Measurements from ENCODE around the gene COPB2. TPM values are rescaled to one million over a fixed set of nuclear protein-coding genes. Genes with fewer than 3 reads are reported as not detected.

COPB2 gene
- total RNA-seq, 1 donor from 2014 or later = 103 TPM

DNA sequence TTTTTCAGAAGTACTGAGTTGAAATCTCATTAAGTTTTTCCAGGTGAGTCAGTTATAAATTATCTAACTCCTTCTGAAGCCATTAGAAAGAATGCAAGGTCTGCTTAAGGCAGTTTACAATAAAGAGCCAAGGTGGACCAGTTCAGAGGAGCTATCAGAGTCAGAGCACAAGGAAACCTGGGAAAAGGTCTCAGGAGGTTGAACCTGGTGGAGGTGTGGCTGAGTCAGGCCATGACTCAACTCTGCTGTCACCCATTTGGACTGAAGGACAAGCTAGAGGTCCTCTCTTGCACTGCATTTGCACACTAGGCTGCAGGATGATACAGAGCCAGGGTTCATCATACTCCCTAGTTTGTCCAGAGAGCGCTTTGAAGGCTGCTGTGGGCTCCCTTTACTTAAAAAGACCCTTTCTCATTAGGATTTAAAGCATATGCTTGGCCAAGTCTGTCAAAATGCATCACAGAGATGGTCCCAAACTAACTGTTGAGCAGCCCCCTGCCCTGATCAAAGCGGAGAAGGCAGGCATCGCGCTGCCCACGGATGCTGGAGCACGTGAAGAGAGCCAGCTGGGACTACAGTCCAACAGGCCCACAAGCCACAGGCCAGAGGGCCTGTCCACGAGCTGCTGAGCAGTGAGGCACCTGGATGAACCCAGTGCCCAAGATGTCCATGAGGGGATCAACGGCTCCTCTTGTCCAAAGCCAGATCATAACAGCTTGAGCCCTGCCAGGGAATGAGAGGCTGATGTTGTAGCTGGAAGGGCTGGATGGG lies 71.6 kb downstream of the COPB2 start:
- Mint-ChIP-seq H3K4me3 (no peak overlapping the region), H3K36me3 (ENCODE audit: low read depth) (no peaks in the 10 kb centered on the region), H3K4me1 (no peaks in the 10 kb centered on the region), H3K9me3 (no peaks in the 10 kb centered on the region), H3K27me3 (peaks cover 11% of the 10 kb centered on the region), H3K27ac (no peak overlapping the region)
- intact Hi-C loops (cut with micrococcal nuclease) = no loop called here
- no peak for DNase-seq

DNA sequence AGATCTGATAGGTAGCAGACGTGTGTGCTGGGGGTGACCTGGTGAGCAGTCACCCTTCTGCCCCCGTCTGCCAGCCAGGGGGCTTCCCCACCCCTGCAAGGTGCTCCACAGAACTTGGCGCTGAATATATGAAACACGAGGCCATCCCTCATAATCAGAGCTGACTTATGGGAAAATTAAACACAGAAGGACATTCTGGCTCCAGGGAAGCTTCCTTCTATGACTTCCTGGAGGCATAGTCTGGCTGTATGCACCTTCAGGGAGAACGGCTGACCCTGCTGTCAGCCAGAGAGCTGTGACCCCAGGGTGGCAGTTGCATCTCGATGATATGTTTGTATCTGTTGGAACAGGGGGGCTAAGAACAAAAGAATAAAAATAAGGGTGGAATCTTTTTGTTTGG lies 72.2 kb downstream of the COPB2 start:
- Mint-ChIP-seq H3K36me3 (ENCODE audit: low read depth) (no peaks in the 10 kb centered on the region), H3K27me3 (peaks cover 11% of the 10 kb centered on the region), H3K9me3 (no peaks in the 10 kb centered on the region), H3K27ac (no peak overlapping the region), H3K4me3 (no peak overlapping the region), H3K4me1 (no peaks in the 10 kb centered on the region)
- intact Hi-C loops (cut with micrococcal nuclease) = no loop called here
- no peak for DNase-seq

DNA sequence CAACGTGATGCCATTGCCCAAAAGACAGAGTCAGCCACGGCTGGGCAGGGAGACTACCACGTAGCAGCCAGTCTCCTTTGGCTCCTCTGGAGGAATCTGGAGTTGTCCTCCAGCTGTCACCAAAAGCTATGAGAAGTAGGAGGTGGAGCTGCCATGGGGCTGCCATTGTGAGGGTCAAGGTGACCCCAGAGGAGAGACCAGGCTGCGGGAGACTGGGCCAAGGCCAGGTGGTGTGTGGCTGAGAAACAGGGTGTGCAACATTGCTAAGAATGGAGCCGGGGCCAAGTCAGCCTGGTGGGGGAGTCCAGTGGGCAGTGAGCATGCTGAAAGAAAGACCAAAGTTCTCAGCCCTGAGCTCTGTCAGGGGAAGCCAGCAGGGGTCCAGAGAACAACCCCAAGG lies 75.5 kb downstream of the COPB2 start:
- intact Hi-C loops (cut with micrococcal nuclease) = no loop called here
- Mint-ChIP-seq H3K9me3 (no peaks in the 10 kb centered on the region), H3K4me1 (no peaks in the 10 kb centered on the region), H3K36me3 (ENCODE audit: low read depth) (no peaks in the 10 kb centered on the region), H3K4me3 (no peak overlapping the region), H3K27me3 (peaks cover 11% of the 10 kb centered on the region), H3K27ac (no peak overlapping the region)
- no peak for DNase-seq

DNA sequence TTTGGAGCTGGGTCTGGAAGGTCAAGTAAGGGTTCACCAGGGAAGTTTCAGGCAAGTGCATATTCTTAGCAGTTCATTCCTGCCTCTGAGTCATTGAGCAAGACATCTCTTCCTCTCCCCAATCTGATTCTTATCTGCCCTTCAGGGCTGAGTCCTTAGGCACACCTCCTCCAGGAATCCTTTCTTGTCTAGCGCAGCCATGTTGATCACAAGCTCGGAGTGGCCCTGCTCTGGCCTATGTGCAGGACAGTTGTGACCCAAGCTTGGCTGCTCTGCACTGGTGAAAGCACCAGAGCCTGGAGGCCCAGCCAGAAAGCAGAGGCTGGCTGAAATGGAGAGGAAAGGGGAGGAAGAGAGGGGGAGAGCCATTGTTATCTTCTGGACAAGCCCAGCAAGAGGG lies 76.5 kb downstream of the COPB2 start:
- Mint-ChIP-seq H3K9me3 (no peaks in the 10 kb centered on the region), H3K36me3 (ENCODE audit: low read depth) (no peaks in the 10 kb centered on the region), H3K27me3 (peaks cover 11% of the 10 kb centered on the region), H3K4me3 (no peak overlapping the region), H3K4me1 (no peaks in the 10 kb centered on the region), H3K27ac (no peak overlapping the region)
- DNase-seq = no peak
- intact Hi-C loops (cut with micrococcal nuclease) = no loop called here

DNA sequence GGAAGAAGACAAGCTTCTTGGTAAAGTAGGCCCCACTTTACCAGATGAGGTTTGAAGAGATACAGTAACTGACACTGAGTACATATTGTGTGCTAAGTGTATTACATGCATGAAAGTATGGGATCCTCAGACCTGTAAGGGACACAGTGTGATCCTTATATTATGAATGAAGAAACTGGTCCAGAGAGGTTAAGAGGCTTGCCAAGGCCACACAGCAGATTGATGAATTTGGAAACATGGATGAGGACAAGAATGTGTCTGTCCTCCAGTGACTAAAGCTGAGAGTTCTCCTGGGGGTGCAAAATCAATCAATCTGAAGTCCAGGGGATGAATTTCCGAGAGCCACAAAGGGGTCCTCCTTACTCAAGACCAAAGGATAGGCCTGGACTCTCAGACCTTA lies 77.0 kb downstream of the COPB2 start:
- Mint-ChIP-seq H3K4me1 (no peaks in the 10 kb centered on the region), H3K36me3 (ENCODE audit: low read depth) (no peaks in the 10 kb centered on the region), H3K4me3 (no peak overlapping the region), H3K9me3 (no peaks in the 10 kb centered on the region), H3K27me3 (peaks cover 10% of the 10 kb centered on the region), H3K27ac (no peak overlapping the region)
- intact Hi-C loops (cut with micrococcal nuclease) = no loop called here
- no peak for DNase-seq

DNA sequence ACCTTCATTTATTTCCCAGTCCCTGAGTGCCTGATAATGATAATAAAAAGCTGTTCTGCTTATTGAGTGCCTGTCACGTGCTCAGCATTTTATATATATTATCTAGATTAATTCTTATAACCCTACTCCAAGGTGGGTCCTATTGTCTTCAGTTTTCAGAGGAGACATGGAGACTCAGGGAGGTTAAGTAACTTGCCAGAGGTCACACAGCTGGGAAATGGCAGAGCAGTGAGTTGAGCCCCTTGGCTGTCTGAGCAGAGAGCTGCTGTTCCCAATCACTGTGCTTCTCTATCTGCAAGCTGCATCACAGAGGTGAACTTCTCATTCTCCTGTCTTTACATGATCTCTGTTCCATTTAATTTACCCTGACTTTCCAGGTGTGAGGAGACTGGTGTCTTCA lies 77.9 kb downstream of the COPB2 start:
- intact Hi-C loops (cut with micrococcal nuclease) = no loop called here
- Mint-ChIP-seq H3K9me3 (no peaks in the 10 kb centered on the region), H3K36me3 (ENCODE audit: low read depth) (no peaks in the 10 kb centered on the region), H3K27me3 (peaks cover 8% of the 10 kb centered on the region), H3K4me1 (no peaks in the 10 kb centered on the region), H3K4me3 (no peak overlapping the region), H3K27ac (no peak overlapping the region)
- no peak for DNase-seq

DNA sequence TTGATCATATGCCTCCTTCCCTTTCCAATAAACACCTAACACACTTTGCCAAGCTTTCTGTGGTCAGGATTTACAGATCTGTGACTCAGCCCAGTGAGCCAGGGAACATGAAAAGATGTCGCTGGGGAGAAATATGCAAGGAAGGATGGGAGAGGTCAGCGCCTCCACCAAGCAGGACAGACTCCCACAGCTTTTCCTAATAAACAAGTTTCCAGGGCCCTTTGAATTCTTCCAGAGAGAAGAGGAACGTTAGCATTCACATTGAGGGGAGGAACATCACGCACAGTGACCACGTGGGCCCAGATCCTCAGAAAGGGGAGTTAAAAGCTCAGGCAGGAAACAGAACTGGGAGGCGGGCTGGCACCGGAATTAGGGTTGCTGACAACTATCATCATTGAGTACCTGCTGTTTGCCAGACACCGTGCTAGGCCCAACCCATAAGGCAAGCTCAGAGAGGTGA lies 78.9 kb downstream of the COPB2 start:
- intact Hi-C loops (cut with micrococcal nuclease) = no loop called here
- Mint-ChIP-seq H3K27ac (no peak overlapping the region), H3K27me3 (peaks cover 5% of the 10 kb centered on the region), H3K4me1 (no peaks in the 10 kb centered on the region), H3K36me3 (ENCODE audit: low read depth) (no peaks in the 10 kb centered on the region), H3K9me3 (no peaks in the 10 kb centered on the region), H3K4me3 (no peak overlapping the region)
- no peak for DNase-seq

DNA sequence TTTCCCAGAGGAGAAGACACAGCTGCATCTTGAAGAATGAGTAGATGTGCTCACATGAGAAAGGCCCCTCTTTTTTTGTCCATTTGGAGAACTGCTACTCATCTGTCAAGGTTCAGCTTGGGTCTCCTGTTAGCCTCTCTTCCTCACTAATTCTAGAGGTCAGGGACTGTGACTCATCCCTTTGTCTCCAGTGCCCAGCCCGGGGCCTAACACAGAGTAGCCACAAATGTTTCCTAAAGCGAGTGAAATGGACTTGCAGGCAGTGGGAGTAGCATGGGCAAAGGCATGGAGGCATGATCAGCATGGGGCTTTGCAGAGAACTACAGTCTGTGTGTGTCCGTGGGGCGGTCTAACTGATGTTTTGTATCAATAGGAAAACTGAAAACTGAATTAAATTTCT lies 79.6 kb downstream of the COPB2 start:
- Mint-ChIP-seq H3K27me3 (peaks cover 5% of the 10 kb centered on the region), H3K4me1 (no peaks in the 10 kb centered on the region), H3K9me3 (no peaks in the 10 kb centered on the region), H3K27ac (no peak overlapping the region), H3K36me3 (ENCODE audit: low read depth) (no peaks in the 10 kb centered on the region), H3K4me3 (no peak overlapping the region)
- intact Hi-C loops (cut with micrococcal nuclease) = no loop called here
- DNase-seq = no peak

DNA sequence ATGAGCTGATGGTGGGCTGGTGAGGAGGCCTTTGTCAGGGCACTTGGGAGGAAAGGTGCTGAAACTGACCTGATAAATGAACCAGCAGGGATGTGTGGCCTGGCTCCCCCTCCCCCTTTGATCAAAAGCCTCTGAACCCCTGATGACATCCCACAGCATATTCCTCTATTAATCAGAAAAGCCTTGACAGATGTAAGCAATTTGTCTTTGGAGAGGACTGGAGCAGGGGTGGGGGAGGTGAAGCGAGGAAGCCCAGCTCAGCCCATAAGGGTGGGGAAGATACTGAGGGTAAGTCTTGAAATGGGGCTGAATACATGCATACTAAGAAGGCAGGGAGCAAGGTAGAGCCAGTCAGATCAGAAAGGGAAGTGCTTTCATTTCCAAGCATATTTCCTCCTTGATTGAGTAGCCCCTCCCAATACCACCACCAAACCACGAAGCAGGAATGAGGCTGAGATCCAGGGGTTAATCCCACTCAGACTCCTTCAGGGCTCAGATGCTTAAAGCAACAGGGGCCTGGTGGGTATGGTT lies 80.3 kb downstream of the COPB2 start:
- peaks cover 3% of the 10 kb centered on the region for H3K27me3 Mint-ChIP-seq
- peaks cover 5% of the 10 kb centered on the region for H3K4me1 Mint-ChIP-seq
- no peak overlapping the region for H3K4me3 Mint-ChIP-seq
- DNase-seq = no peak
- H3K9me3 Mint-ChIP-seq = no peaks in the 10 kb centered on the region
- no peaks in the 10 kb centered on the region for H3K36me3 Mint-ChIP-seq (ENCODE audit: low read depth)
- no peak overlapping the region for H3K27ac Mint-ChIP-seq
- intact Hi-C loops (cut with micrococcal nuclease) = no loop called here

DNA sequence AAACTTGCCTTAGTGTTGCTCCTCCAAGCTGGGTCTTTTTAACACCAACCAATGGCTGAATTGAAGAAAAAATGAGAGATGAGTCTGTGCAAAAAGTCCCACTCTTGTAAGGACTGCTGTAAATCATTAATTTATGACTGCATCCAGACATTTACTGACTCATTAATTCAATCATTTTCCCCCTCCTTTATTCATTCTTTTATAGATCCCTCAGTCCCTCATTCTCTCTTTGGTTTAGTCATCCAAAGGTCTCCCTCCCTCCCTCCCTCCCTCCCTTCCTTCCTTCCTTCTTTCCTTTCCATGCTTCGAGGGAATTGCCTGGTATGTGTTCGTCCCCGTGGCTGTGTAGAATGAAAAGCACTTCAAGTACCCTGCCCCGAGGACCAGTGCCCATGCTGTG lies 80.9 kb downstream of the COPB2 start:
- intact Hi-C loops (cut with micrococcal nuclease) = no loop called here
- H3K4me1 Mint-ChIP-seq = peaks cover 5% of the 10 kb centered on the region
- H3K27me3 Mint-ChIP-seq = peaks cover 3% of the 10 kb centered on the region
- no peak for DNase-seq
- no peak overlapping the region for H3K27ac Mint-ChIP-seq
- H3K9me3 Mint-ChIP-seq = no peaks in the 10 kb centered on the region
- H3K4me3 Mint-ChIP-seq = no peak overlapping the region
- no peaks in the 10 kb centered on the region for H3K36me3 Mint-ChIP-seq (ENCODE audit: low read depth)

DNA sequence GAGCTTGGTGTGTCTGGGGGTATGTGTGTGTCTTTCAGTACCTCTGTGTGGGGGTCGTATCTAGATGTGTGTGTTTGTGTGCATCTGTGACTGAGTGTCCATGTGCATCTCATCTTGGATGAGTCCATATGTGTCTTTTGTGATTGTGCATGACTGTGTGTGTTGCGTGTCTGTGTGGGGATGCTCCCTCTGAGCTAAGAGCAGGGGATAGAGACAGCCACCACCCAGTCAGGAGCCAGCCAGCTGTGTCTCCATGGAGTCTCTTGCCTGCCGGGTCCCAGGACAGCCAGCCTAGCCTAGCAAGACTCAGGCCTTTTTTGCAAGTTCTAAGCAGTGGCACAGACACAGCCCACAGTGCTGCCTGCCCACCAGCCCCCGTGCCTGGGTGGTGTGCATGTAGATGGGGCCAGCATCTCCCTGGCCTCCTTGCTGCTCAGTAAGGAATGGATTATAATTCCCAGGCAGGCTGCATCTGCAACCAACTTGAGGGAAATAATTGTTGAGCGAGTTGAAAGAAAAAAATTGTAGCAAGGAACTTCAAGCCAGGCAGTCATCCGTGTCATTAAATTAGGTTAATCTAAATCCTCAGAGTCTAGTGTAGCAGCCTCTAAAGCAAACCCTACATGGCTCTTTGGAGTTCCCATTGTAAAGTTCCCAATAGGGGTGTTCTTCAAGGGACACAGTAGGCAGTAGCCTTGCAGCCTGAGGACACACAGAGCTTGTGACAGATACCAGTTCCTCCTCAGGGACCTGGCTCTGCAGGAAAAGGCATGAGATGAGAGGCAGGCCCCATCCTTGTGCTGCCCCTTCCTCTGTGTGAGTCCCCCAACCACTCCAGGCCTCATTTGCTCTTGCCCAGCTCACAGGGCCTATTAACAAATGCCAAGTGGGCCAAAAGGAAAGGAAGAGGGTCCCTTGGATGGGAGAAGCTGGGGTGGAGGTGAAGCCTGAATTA lies 81.6 kb downstream of the COPB2 start:
- Mint-ChIP-seq H3K36me3 (ENCODE audit: low read depth) (no peaks in the 10 kb centered on the region), H3K4me1 (peaks cover 6% of the 10 kb centered on the region), H3K27me3 (peaks cover 3% of the 10 kb centered on the region), H3K4me3 (no peak overlapping the region), H3K27ac (no peak overlapping the region), H3K9me3 (no peaks in the 10 kb centered on the region)
- intact Hi-C loops (cut with micrococcal nuclease) = no loop called here
- DNase-seq = no peak

Data from activated CD4-positive, alpha-beta T cell treated with anti-CD3 and anti-CD28 coated beads, Interleukin-2, amount 10 ng/mL, durations not matched to agents 24 days and 14 days (primary cell).